Thyroid gland (tissue), 4 donors: ENCODE results near the gene C20orf141.

Experiments used
- POLR2A ChIP-seq, 2 donors: fragments of 450-650 bp; IDR thresholded peaks; one replicate each; pipeline ENCODE4 v1.6.1; 2017; ENCODE audit warnings: antibody characterized with exemption in 2 of 2, mild to moderate bottlenecking in 2 of 2, moderate library complexity in 1 of 2
- TF ChIP-seq, protein P1 (sequence below), 6 experiments: fragments of 200-600 bp in 3 of 6; fragments of 450-650 bp in 3 of 6; sonication (generic) in 3 of 6; IDR thresholded peaks; one replicate each; pipeline ENCODE4 v1.5.1; 2016 to 2019; ENCODE audit warnings: antibody characterized with exemption in 6 of 6, mild to moderate bottlenecking in 2 of 6, inconsistent platforms in 1 of 6, moderate library complexity in 1 of 6

DNA sequence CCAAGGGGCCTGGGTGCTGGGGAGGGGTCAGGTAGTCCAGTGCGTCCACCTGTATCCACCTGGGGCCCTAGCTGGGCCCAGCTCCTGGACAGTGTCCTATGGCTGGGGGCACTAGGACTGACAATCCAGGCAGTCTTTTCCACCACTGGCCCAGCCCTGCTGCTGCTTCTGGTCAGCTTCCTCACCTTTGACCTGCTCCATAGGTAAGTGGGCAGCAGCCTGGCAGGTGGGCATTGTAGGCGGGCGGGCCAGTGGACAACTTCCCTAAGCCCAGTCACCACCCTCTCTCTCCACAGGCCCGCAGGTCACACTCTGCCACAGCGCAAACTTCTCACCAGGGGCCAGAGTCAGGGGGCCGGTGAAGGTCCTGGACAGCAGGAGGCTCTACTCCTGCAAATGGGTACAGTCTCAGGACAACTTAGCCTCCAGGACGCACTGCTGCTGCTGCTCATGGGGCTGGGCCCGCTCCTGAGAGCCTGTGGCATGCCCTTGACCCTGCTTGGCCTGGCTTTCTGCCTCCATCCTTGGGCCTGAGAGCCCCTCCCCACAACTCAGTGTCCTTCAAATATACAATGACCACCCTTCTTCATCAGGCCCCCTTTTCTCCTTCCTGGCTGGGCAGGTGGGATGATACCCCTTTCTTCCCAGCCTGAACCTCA lies 584 bp downstream of the C20orf141 start:
- TF ChIP-seq, protein P1, sequence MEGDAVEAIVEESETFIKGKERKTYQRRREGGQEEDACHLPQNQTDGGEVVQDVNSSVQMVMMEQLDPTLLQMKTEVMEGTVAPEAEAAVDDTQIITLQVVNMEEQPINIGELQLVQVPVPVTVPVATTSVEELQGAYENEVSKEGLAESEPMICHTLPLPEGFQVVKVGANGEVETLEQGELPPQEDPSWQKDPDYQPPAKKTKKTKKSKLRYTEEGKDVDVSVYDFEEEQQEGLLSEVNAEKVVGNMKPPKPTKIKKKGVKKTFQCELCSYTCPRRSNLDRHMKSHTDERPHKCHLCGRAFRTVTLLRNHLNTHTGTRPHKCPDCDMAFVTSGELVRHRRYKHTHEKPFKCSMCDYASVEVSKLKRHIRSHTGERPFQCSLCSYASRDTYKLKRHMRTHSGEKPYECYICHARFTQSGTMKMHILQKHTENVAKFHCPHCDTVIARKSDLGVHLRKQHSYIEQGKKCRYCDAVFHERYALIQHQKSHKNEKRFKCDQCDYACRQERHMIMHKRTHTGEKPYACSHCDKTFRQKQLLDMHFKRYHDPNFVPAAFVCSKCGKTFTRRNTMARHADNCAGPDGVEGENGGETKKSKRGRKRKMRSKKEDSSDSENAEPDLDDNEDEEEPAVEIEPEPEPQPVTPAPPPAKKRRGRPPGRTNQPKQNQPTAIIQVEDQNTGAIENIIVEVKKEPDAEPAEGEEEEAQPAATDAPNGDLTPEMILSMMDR (IDR thresholded peaks at IDR 0.05) = no peak
- TF ChIP-seq POLR2A (IDR thresholded peaks at IDR 0.05) = no peak
